ENCODE measurements around the gene APOL5.

DNA sequence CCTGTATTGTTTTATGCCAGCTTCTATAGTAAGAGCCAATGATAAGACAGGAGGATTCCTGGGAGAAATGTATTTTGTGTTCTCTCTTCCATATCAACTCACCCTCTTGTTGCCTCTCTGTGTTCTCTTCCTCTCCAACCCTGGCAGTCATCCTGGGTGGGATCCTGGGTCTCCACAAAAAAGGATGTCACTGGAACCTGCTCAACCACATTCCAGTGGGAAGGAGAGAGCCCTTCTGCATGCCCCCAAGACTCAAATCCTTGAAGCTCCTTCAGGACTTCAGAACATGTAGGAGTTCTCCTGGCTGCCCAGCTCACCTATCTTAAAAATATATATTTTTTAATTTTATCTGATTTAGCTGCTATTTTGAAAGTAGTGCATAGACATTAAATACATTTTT lies 43.3 kb upstream of the APOL5 start:
- TF ChIP-seq, protein P1, sequence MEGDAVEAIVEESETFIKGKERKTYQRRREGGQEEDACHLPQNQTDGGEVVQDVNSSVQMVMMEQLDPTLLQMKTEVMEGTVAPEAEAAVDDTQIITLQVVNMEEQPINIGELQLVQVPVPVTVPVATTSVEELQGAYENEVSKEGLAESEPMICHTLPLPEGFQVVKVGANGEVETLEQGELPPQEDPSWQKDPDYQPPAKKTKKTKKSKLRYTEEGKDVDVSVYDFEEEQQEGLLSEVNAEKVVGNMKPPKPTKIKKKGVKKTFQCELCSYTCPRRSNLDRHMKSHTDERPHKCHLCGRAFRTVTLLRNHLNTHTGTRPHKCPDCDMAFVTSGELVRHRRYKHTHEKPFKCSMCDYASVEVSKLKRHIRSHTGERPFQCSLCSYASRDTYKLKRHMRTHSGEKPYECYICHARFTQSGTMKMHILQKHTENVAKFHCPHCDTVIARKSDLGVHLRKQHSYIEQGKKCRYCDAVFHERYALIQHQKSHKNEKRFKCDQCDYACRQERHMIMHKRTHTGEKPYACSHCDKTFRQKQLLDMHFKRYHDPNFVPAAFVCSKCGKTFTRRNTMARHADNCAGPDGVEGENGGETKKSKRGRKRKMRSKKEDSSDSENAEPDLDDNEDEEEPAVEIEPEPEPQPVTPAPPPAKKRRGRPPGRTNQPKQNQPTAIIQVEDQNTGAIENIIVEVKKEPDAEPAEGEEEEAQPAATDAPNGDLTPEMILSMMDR (IDR thresholded peaks at IDR 0.05; ENCODE audit: low read length), result no peak
- no peak for TF ChIP-seq EZH2 (IDR thresholded peaks at IDR 0.05; ENCODE audit: borderline replicate concordance, low read length)
